GM08714 (cell line): ENCODE results near the gene SLC2A4.
A peak's percentile ranks its signal among the peaks of the same experiment; 100 is the strongest.

Source experiments
- H3K4me3 ChIP-seq: fragments of 200-500 bp; sonication (Bioruptor generic); 2 replicates; pipeline ENCODE4 v1.5.1; 2014; ENCODE audit warnings: mild to moderate bottlenecking, low read length, inconsistent platforms
- ZNF274 ChIP-seq: IDR thresholded peaks from 2 replicates; pipeline ENCODE4 v1.6.1; 2012; ENCODE audit warnings: mild to moderate bottlenecking, low read depth, low read length

Gene SLC2A4

DNA sequence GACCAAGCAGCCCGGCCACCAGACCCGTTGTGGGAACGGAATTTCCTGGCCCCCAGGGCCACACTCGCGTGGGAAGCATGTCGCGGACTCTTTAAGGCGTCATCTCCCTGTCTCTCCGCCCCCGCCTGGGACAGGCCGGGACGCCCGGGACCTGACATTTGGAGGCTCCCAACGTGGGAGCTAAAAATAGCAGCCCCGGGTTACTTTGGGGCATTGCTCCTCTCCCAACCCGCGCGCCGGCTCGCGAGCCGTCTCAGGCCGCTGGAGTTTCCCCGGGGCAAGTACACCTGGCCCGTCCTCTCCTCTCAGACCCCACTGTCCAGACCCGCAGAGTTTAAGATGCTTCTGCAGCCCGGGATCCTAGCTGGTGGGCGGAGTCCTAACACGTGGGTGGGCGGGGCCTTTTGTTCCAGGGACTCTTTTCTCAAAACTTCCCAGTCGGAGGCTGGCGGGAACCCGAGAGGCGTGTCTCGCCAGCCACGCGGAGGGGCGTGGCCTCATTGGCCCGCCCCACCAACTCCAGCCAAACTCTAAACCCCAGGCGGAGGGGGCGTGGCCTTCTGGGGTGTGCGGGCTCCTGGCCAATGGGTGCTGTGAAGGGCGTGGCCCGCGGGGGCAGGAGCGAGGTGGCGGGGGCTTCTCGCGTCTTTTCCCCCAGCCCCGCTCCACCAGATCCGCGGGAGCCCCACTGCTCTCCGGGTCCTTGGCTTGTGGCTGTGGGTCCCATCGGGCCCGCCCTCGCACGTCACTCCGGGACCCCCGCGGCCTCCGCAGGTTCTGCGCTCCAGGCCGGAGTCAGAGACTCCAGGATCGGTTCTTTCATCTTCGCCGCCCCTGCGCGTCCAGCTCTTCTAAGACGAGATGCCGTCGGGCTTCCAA is at the start of gene SLC2A4:
TSS of gene SLC2A4 (plus strand) at position 645 of the 879 bp plus-strand sequence. CDS start at position 862, 217 bp downstream.
- TF ChIP-seq ZNF274: no peak
- peak within 1 kb of the TSS; percentile 43; the same call in 1 of the 2 replicates for H3K4me3 ChIP-seq

DNA sequence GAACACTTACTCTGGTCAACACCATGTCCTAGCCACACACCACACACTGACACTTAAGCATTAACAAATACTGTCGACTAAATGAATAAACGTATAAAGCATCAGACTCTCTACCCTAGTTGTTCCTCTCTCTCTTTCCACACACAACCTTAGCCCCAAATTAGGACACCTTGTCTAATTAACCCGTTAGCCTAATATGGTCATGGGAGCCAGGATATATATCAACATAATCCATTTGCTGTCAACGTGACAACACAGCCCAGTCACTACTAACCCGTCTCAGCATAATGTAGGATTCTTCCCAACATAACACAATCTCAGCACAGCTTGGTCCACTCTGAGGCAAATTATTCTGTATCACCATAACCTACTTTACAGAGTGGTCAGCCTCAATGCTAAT is 49.4 kb upstream of the SLC2A4 start:
- no peak for TF ChIP-seq ZNF274

DNA sequence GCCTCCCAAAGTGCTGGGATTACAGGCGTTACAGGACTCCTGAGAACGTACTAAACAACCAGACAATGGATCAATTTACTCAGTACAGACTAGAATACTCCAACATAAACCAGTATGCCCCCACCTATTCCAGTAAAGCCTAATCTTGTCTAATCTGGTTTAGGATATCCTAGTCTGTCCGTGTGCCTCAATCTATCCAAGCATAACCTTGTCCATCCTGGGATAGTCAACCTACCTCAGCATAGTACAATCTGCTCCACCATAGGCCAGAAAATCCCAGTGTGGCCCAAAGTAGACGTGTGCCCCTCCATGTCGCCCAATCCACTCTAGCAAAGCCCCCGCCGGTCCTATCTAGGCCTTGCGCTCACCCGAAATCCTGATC is 47.8 kb upstream of the SLC2A4 start:
- no peak for TF ChIP-seq ZNF274
- peak overlapping the region; percentile 91 for H3K4me3 ChIP-seq

More for the DNA sequence above, 49.4 kb upstream of the SLC2A4 start:
- H3K4me3 ChIP-seq: no peak overlapping the region

DNA sequence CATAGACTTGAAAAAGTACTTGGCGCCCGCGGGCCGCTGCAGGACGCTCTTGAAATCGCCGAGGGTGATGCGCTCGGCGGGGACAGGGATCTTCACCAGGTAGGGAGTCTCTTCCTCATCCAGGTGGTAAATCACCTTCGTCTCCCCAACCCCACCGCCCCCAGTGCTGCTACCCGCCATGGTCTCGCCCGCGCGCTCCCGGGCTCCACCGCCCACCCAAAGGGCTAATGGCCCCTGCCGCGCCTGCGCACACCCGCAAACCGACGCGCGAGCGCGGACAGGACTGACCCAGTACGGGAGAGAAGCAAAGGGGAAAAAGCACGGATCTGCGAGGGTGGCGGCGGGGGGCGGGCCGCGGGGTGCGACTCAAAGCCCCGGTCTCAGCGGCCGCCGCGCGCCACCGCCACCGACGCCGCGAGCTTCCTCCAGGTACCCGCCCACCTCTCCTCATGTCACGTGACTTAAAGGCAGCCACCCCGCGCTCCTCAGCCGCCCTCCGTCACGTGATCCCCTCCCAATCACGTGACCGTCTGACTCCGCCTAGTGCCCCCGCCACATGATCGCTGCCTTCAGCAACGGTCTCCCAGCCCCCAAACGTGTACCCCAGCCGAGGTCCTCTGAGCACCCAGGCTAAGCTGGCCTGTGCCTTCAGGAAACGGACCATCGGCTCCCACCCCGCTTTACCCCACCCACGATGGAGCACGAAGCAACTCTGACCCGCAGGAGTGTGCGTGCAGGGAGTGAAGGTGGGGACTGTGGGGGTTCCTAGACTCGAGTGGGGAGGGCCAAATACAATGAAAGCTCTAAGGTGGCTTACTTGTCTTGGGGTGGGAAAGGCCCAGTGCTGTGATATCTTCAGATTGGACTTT is 47.2 kb upstream of the SLC2A4 start, which contains the start of gene DVL2:
TSS of gene DVL2 (minus strand) at position 435 of the 869 bp plus-strand sequence. CDS start at position 180, 255 bp downstream.
- H3K4me3 ChIP-seq: peak within 1 kb of the TSS; percentile 91
- TF ChIP-seq ZNF274: no peak

DNA sequence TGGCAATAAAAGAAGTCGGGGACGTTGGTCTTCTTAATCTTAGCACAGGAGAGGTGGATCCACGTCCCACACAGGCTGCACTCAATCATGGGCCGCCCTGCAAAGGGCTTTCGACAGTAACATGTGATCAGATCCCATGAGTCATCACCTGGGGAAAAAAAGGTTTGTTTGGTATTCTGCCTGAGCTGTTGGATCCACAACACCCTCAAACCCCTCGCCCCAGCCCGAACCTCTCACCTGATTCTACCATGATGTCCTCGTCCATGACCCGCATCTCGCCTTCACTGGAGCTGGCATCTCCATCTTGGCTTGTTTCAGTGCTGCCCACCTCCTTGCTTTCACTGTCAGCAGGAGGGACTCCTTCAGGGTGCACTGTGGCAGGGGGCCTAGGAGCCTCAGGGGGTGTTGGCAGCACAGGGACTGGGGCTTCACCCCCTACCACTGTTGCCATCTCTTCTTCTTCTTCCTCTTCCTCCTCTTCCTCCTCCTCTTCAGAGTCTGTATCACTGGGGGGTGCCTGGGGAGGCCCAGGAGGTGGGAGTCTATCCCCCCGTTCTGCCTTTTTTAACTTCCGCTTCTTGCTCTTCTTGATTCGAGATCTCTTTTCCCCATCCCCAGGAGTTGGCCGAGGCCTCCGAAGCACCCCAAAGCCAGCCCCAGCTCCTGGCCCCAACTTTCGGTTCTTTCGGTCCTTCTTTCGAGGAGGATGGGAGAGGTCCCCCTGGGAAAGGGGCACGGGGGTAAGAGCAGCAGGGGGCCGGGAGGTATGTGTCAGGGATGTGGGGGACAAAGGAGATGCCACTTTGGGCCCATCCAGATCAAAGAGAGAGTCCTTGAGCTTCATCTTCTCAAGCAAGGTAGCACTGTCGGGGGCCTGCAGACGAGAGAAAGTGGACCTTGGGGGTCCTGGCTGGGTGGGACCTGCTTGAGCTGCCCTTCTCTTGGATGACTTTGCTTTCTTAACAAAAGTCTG is 45.5 kb upstream of the SLC2A4 start:
- no peak overlapping the region for H3K4me3 ChIP-seq
- no peak for TF ChIP-seq ZNF274

DNA sequence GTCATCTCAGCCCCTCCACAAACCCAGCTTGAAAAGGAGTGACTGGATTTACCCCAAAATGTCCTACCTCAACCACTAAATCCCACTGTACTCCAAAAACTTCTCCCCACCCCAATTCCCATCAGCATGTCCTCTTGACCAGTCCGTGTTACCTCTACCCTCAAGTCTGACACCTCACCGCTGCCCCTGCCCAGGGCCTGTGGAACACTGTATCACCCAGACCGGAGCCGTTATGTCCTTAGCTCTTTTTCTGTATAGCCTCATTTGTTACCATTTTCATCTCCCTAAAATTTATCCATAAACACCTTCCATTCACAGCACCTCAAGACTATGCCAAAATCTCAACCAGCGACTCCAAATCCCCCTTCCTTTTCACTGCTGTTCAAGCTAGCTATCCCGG is 44.7 kb upstream of the SLC2A4 start:
- no peak for TF ChIP-seq ZNF274
- H3K4me3 ChIP-seq: no peak overlapping the region

DNA sequence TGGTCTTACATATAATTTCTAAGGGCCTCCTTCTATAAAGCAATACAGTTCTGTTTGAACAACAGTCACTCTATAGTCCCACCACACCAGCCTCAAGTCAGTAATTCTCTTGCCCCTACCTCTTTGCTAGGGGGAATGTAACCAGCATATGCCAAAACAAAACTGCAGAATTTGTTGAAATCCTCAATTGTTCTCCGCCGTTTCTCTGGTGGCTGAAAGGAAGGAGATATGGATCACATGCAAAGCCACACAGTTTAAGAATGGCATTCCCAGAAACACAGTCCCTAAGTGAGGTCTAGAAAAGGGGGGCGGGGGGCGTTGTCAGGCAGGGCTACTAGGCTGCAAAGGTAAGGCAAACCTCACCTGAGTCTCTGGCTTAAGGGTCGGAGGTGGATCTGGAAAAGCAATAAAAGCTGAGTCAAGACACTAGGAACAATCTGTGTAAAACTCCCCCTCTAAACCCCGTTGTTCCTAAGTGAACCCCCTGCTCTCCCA is 44.2 kb upstream of the SLC2A4 start:
- no peak for TF ChIP-seq ZNF274

DNA sequence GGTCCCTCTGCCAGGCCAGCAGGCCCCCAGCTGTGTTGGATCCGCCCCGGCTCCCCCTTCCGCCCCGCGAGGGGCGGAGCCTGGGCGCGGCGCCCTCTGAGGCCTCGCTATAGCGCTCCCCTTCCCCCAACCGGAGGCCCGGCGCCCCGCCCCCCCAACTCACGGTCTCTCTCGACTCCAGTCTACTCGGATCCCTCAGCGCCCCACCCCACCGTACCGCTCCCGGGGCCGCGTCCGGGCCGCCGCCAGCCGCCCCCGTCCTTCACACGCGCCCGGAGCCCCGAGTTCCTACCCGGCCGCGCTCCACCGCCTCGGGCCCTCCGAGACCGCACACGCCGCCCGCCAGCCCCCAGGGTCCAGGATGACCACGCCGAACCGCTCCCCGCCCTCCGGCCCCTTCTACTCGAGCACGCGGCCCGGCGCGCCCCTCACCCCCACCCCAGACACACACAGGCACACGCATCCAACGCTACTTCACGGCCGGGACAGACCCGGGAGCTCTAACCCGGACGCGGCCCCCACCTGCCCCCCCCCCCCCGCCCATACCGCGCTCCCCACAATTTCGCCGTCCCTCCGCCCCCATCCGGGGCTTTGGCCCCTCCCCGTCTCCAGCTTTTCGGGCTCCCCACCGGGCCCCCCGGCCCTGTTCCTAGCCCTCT is 43.6 kb upstream of the SLC2A4 start:
- peak overlapping the region; percentile 97 for H3K4me3 ChIP-seq
- no peak for TF ChIP-seq ZNF274

More for the DNA sequence above, 44.2 kb upstream of the SLC2A4 start:
- peak overlapping the region; percentile 97; the same call in 1 of the 2 replicates for H3K4me3 ChIP-seq

DNA sequence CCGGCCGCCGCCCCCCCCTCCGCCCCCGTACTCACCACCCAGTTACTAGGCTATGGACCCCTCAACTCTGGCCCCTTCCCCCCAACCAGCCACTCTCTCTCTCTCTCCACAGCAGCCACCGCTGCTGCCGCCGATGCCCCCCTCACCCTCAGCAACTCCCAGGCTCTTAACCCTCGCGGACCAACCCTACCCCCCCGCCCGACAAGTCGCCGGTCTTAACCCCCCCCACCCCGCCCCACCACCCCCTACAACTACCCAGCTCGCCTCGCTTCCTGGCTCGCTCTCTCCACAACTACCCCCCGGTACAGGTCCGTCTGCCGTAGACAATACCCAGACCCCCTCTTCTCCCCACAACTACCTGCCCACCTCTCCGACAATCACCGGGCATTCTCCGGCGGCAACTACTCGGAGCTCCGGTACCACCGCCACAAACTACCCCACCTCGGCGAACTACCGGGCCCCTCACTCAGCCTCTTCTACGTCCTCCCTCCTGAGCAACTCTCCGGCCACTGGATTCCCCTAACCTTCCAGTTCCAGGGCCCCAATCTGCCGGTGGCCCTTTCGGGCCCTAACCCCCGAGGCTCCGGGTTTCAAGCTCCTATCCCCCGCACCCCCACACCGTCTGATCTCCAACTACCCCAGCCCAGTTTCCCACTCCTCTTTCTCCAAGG is 43.0 kb upstream of the SLC2A4 start:
- H3K4me3 ChIP-seq: peak overlapping the region; percentile 97
- no peak for TF ChIP-seq ZNF274

DNA sequence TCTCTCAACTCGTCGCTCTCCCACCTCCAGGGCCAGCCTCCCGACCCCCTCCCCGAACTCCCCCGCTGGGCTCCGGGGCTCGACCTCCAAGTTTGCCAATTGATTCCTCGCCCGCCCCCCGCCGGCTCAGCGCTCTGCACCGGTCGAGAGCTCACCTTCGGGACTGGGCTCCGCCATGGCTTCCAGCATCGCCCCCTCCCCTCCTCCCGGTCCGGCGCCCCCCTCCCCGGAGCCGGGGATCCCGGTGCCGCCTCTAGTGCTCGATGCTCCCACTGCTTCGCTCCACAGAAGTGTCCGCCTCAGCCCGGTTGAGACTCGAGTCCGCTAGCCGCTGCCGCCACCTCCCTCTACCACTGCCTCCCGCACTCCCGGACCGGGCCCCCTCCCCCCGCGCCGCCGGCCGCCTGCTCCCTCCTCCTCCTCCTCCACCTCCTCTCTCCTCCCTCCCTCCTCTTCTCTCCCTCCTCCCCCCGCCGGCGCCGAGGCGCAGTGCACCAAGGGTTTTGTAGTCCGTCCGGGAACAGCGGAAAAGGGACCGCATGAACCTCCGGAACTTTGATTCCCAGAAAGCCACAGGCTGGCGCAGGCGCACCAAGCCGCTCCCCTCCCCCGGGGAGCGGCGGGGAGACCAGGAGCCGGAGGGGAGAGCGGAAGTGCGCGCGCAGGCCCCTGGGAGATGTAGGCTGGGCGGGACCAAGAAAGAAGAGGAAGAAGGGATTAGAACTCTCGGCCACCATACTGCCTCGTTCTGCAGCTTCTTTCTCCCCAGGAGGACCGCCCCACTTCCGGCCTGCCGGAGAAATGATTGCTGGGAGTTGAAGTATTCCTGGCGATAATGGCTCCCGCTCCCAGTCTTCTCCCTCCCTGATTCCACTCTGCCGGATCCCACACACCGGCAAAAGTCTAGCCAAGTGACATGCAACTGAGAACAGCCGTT is 42.2 kb upstream of the SLC2A4 start, which contains the start of gene PHF23:
TSS of gene PHF23 (minus strand) at position 367 of the 937 bp plus-strand sequence. CDS start at position 189, 178 bp downstream.
- H3K4me3 ChIP-seq: peak within 1 kb of the TSS; percentile 97
- TF ChIP-seq ZNF274: no peak

DNA sequence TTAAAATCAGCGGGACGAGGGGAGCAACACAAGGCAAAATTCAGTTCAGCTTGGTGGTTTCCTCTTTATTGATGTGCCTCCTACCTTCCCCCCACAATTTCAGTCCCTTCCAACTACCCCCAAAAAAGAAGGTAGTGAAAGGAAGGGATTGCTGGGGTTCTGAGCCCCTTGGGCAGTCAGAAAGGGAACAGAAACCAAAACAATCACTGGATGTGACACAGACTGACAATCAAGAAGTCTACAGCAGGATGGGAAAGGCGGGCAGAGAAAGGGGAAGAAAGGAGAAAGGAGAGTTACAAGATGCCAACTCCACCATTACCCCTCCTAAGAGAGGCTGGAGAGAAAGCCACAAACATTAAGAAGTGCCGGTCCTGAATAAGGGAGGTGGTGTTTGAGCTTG is 41.1 kb upstream of the SLC2A4 start:
- no peak for TF ChIP-seq ZNF274
- H3K4me3 ChIP-seq: peak overlapping the region; percentile 40; the same call in 1 of the 2 replicates
